Gastroesophageal sphincter (tissue), 3 donors: ENCODE results near the gene KCTD17.

Experiments
- EP300 ChIP-seq: sonication (generic); formaldehyde crosslinking; IDR thresholded peaks from one replicate; pipeline ENCODE4 v1.6.1; 2017; ENCODE audit warnings: antibody characterized with exemption, mild to moderate bottlenecking
- POLR2A ChIP-seq, 2 donors: fragments of 450-650 bp; IDR thresholded peaks; one replicate each; pipeline ENCODE4 v1.6.1; 2017; ENCODE audit warnings: antibody characterized with exemption in 2 of 2, mild to moderate bottlenecking in 2 of 2, moderate library complexity in 1 of 2
- POLR2AphosphoS5 ChIP-seq: sonication (generic); formaldehyde crosslinking; IDR thresholded peaks from one replicate; pipeline ENCODE4 v1.6.1; 2017; ENCODE audit warnings: antibody characterized with exemption
- TF ChIP-seq, protein P1 (sequence below), 4 experiments: fragments of 200-600 bp in 2 of 4; fragments of 450-650 bp in 2 of 4; sonication (generic) in 1 of 4; IDR thresholded peaks; one replicate each; pipeline ENCODE4 v1.5.1; 2017 to 2019; ENCODE audit warnings: antibody characterized with exemption in 4 of 4, mild to moderate bottlenecking in 2 of 4, moderate library complexity in 2 of 4

DNA sequence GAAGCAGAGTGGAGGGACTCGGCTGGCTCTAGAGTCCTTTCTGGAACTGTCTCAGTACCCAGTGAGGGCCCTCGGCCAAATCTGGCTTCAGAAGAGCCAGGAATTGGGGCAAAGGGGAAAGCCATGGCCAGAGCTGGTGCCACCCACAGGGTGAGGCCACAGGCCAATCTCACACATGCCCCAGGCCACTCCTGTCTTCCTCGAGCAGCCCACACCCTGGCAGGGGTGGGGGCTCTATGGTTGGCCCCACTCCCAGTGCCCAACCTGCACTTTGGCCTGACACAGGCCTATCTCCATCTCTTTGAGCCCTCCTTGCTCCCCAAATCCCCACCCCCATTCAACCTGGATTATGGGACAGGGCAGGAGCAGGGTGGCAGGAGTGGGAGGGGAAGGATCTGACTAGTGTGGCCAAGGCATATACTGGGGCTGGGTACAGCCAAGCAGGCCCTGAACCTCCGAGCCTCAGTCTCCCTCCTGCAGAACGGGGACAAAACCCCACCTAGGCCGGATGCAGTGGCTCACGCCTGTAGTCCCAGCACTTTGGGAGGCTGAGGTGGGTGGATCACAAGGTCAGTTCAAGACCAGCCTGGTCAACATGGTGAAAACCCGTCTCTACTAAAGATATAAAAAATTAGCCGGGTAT lies 39.2 kb upstream of the KCTD17 start:
- TF ChIP-seq, protein P1, sequence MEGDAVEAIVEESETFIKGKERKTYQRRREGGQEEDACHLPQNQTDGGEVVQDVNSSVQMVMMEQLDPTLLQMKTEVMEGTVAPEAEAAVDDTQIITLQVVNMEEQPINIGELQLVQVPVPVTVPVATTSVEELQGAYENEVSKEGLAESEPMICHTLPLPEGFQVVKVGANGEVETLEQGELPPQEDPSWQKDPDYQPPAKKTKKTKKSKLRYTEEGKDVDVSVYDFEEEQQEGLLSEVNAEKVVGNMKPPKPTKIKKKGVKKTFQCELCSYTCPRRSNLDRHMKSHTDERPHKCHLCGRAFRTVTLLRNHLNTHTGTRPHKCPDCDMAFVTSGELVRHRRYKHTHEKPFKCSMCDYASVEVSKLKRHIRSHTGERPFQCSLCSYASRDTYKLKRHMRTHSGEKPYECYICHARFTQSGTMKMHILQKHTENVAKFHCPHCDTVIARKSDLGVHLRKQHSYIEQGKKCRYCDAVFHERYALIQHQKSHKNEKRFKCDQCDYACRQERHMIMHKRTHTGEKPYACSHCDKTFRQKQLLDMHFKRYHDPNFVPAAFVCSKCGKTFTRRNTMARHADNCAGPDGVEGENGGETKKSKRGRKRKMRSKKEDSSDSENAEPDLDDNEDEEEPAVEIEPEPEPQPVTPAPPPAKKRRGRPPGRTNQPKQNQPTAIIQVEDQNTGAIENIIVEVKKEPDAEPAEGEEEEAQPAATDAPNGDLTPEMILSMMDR (IDR thresholded peaks at IDR 0.05) = no peak
- TF ChIP-seq POLR2AphosphoS5 = no peak
- no peak for TF ChIP-seq EP300
- no peak for TF ChIP-seq POLR2A (IDR thresholded peaks at IDR 0.05)
